NCI-H2029 treated with DMSO at 0.1 percent for 48 hours (cell line): ENCODE results near the gene CCDC38.
"Not testable (repeated sequence)": the region's sequence is repeated elsewhere in the genome, so short reads cannot be mapped to it uniquely, and the experiment has no call there.

ENCODE experiments used
- DNase-seq: peaks from one replicate; lab custom pipeline; 2025; lab: John Stamatoyannopoulos, UW

Gene CCDC38

GRCh38 chr12:95882873-95883272 is 59.5 kb downstream of the CCDC38 start:
- no peak for DNase-seq

GRCh38 chr12:95882080-95882479 is 60.3 kb downstream of the CCDC38 start:
- DNase-seq = no peak

- no peak for DNase-seq
Observed at GRCh38 chr12:95881331-95881955, 61.0 kb downstream of the CCDC38 start.

GRCh38 chr12:95880895-95881294 is 61.5 kb downstream of the CCDC38 start:
- DNase-seq = no peak

GRCh38 chr12:95877622-95878021 is 64.8 kb downstream of the CCDC38 start:
- DNase-seq = no peak

- no peak for DNase-seq
Observed at GRCh38 chr12:95874452-95874851, 68.0 kb downstream of the CCDC38 start.

GRCh38 chr12:95870897-95871296 is 71.5 kb downstream of the CCDC38 start:
- DNase-seq = no peak

GRCh38 chr12:95863337-95863736 is 79.1 kb downstream of the CCDC38 start:
- no peak for DNase-seq

GRCh38 chr12:95862038-95862437 is 80.4 kb downstream of the CCDC38 start:
- no peak for DNase-seq

- DNase-seq = no peak
Observed at GRCh38 chr12:95859947-95860850, 82.2 kb downstream of the CCDC38 start.

GRCh38 chr12:95859344-95859816 is 83.0 kb downstream of the CCDC38 start:
- DNase-seq = peak; percentile 29

- peak; percentile 80 for DNase-seq
Observed at GRCh38 chr12:95858451-95859343, 83.7 kb downstream of the CCDC38 start, which contains the start of gene SNRPF. Gene SNRPF, plus strand, starts transcription at chr12:95858952. Its CDS starts 122 bp downstream, at chr12:95859074.

- no peak for DNase-seq
Observed at GRCh38 chr12:95857799-95858198, 84.6 kb downstream of the CCDC38 start.

- no peak for DNase-seq
Observed at GRCh38 chr12:95857156-95857555, 85.3 kb downstream of the CCDC38 start.

- DNase-seq = no peak
Observed at GRCh38 chr12:95852133-95852532, 90.3 kb downstream of the CCDC38 start.

- no peak for DNase-seq
Observed at GRCh38 chr12:95851606-95852005, 90.8 kb downstream of the CCDC38 start.

- DNase-seq = peak; percentile 18
Observed at GRCh38 chr12:95848575-95849388, 93.6 kb downstream of the CCDC38 start.

- not testable (repeated sequence) for DNase-seq
Observed at GRCh38 chr12:95842426-95842825, 100.0 kb downstream of the CCDC38 start.

- DNase-seq = peak; percentile 60
Observed at GRCh38 chr12:95838125-95838524, 104.3 kb downstream of the CCDC38 start.

- DNase-seq = no peak
Observed at GRCh38 chr12:95837240-95838038, 105.0 kb downstream of the CCDC38 start.
